Measurements from ENCODE around the gene MPHOSPH9.
"Not testable (repeated sequence)": the region's sequence is repeated elsewhere in the genome, so short reads cannot be mapped to it uniquely, and the experiment has no call there.

Gene MPHOSPH9

DNA sequence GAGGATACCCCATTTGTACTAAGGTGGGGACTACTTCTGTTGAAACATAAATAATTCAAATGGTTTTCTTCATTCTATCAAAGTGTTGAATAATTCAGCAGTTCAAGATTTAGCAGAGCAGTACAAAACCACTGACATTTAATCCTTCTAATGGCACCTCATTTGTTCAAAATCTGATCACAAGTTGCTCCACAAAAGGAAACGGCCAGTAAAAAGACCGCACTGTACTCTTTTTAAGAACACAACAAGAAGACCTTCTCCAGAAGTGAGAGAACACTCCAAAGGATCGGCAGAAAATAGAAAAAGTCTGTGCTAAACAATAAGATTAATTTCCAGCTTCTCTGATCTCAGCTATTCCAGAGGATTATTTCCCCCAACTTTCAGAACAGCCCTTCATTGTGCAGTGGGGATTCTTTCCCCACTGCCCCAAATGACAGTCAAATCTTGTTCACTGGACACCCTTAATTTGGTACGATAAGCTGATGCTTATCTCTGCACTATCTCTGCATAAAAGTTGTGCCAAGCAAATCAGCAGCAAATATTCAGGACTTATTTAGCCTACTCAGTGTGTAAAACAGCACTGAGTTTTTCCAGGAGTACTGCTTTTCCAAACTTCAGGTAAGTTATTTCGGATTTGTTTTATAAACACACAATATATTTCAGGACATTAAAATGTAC is 5.2 kb downstream of the MPHOSPH9 start:
- DNase-seq, result no peak

- DNase-seq, result no peak
Measured at GRCh38 chr12:123225443-123225842, 7.5 kb downstream of the MPHOSPH9 start.

DNA sequence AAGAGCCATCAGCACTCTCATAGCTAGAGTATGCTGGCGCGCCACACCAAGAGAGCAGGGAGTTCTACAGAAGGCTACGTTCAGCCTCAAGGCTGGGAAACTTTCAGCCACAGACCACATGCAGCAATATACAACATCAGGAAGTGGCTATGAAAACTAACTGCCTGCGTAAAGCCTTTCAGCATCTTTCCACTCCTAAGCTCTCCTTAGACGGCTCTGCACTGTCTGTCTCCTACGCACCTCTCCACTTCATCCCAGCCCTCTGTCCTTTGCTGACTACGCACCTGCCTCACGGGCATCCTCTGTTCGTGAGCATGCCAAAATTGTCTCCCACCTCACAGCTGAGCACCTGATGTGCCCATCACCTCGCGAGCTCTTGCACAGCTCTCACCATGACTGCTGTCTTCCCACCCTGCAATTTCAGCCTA is 9.7 kb downstream of the MPHOSPH9 start:
- no peak for DNase-seq

DNA sequence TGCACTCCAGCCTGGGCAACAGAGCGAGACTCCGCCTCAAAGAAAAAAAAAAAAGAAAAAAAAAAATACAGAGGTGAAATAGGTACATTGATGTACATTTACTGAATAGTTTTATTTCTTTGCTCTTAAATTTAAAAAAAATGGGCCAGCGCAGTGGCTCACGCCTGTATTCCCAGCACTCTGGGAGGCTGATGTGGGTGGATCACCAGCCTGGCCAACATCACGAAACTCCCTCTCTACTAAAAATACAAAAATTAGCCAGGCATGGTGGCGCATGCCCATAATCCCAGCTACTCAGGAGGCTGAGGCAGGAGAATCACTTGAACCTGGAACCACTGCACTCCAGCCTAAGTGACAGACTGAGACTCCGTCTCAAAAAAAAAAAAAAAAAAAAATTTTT is 25.1 kb downstream of the MPHOSPH9 start:
- not testable (repeated sequence) for DNase-seq

GRCh38 chr12:123206794-123207193 is 26.1 kb downstream of the MPHOSPH9 start:
- DNase-seq, result not testable (repeated sequence)

DNA sequence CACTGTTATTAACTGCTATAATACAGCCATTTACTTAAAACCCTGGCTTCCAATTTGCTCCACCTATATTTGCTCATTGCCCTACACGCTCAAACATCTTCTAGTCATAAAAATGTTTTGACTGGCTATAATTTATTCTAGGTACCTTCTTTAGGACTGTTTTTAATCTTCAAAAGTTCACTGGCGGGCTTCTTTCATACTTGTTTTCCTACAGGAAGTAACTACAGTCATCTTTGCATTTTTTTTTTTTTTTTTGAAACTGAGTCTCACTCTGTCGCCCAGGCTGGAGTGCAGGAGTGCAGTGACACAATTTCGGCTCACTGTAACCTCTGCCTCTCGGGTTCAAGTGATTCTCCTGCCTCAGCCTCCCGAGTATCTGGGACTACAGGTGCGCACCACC is 32.5 kb downstream of the MPHOSPH9 start:
- DNase-seq, result no peak

DNA sequence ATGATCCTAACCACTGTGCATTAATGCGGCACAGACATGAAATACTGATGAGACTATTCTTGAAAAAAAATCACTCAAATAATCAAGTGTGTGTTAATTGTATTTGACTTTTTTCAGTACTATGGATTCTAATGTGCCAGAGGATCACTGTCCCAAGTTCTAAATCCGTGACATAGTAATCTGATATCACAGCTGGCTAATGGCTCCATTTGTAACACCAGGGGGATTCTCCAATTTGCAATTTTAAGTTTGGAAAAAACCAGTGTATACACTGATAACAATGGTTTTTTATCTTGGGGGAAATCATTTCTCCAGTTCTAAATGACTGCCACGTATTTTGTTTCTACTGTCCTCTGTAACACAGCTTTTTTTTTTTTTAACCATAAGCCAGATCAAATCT is 33.0 kb downstream of the MPHOSPH9 start:
- DNase-seq, result no peak

- no peak for DNase-seq
Measured at GRCh38 chr12:123187637-123188036, 45.3 kb downstream of the MPHOSPH9 start.

DNA sequence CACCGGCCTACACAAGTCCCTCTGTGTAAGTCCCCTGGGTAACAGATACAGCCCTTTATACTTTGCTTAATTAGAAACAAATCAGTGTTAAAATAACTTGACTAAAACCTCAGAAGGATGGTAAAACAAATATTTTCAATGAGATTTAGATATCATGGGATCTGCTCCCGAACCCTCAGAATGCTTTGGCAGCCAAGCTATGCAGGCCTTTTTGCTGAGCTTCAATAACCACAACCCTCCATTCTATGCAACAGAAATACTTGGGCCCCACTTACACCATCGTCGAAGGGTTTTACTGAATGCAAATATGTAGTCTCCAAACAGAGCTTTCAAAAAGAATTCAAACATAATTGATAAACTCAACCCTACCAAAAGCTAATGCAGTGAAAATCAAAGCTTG is 52.8 kb downstream of the MPHOSPH9 start:
- no peak for DNase-seq

DNA sequence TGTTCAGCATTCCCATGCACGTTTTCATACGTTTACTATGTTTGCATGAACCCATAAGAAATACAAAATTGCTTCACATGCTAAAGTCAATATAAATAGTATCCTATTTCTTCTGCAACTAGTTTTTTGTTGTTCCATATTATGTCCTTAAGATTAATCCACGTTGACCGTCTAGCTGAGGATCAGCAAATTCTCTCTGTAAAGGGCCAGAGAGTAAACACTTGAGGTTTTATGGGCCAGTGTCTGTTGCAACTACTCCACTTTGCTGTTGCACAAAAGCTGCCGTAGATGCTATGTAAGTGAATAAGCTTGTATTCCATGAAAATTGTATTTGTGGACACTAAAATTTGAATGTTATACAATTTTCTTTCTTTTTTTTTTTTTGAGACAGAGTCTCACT is 61.0 kb downstream of the MPHOSPH9 start:
- no peak for DNase-seq

DNA sequence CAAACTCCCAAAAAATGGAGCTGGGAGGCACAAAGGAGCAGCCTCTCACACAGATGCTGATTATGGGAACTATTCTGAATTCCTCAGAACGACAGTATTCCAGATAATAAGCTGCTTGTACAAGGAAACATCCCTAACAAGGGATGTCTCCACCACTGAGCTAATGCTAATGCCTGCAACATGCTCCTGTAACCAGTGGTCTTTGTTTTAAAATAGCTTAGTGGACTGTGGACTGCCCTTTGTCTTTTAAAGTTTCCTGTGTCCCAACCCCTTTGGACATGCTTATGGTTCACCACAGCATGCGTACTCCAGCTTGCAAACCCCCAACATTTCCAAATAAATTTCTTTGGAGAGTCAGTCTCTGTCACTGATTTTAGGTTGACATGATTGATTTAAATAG is 65.6 kb downstream of the MPHOSPH9 start:
- no peak for DNase-seq

GRCh38 chr12:123165537-123165936 is 67.4 kb downstream of the MPHOSPH9 start:
- DNase-seq, result no peak

- no peak for DNase-seq
Measured at GRCh38 chr12:123164710-123165261, 68.2 kb downstream of the MPHOSPH9 start.

DNA sequence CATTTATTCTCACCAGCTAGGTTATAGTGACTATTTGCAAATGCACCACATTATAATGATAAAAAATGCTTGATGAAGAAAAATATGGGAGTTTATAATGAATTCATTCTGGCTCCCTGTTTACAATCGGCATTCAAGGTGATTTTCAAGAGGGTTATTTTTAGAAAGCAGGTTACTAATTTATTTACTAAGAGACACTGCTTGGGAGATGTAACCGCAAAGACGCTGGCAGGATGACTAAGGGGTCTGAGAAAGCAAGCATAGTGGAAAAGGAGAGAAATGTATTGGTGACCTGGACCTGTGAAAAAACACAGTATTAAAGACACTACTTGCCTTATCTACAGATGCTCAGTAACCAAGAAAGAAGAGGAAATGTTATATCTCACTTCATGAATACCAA is 68.7 kb downstream of the MPHOSPH9 start:
- no peak for DNase-seq

GRCh38 chr12:123163227-123163626 is 69.7 kb downstream of the MPHOSPH9 start:
- DNase-seq, result no peak

- no peak for DNase-seq
Measured at GRCh38 chr12:123160801-123161487, 72.0 kb downstream of the MPHOSPH9 start.

DNA sequence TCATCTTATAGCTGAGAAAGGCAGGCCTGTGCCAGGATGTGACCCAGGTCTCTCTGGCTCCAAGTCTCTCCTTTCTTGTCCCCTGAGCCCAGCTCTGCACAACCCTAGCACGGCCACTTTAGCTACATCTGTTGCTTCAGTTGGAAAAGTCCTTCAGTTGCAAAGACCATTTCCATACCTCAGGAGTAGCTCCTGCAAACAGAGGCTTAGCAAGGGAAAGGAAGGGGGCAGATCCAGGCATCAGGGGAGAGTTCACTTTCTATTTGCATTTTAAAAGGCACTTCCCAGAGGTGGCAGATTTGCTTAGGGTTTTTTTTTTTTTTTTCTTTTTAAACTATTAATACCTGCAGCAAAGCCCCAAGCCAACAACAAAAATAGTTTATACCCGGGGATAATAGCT is 79.0 kb downstream of the MPHOSPH9 start:
- DNase-seq, result no peak

DNA sequence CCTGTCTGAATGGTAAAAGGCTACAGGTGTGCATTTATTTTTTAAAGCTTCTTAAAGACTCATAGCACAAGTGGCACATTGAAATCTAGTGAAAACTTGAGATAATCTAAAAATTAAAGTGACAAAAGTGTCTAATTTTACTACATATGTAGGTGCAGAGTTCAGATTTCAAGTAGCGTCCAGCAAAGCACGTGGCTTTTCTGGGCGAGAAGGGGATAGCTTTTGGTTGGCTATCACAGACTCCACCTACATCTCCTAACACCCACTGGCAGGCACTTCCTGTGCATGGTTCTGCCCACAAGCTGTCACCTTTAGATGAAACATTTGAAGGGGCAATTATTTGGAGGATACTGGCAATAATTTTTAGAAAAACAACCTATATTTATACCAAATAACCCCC is 80.1 kb downstream of the MPHOSPH9 start:
- no peak for DNase-seq

- DNase-seq, result no peak
Measured at GRCh38 chr12:123151457-123152454, 81.2 kb downstream of the MPHOSPH9 start.

- DNase-seq, result peak; percentile 37
Measured at GRCh38 chr12:123150744-123151456, 82.0 kb downstream of the MPHOSPH9 start, which contains the start of gene PITPNM2. Gene PITPNM2, minus strand, starts transcription at chr12:123151090. Its CDS starts 116,500 bp downstream, at chr12:123034590.

- no peak for DNase-seq
Measured at GRCh38 chr12:123150275-123150743, 82.6 kb downstream of the MPHOSPH9 start.
